HG03045 (cell line): ENCODE measurements around the gene KIAA0753.
A peak's percentile ranks its signal among the peaks of the same experiment; 100 is the strongest.

Source experiments
- ATAC-seq: cut with Tn5 transposase; IDR thresholded peaks from one replicate; pipeline ENCODE4 v1.9.1; 2021; ENCODE audit warnings: mild to moderate bottlenecking, moderate library complexity; ENCODE audit not compliant: unreplicated experiment

KIAA0753 gene

GRCh38 chr17:6643451-6644125, 3.1 kb upstream of the KIAA0753 start:
- ATAC-seq = no peak

GRCh38 chr17:6642592-6642991, 2.1 kb upstream of the KIAA0753 start:
- ATAC-seq = no peak

- ATAC-seq = peak; percentile 16
Observed at GRCh38 chr17:6641247-6641863, 844 bp upstream of the KIAA0753 start.

- no peak for ATAC-seq
Observed at GRCh38 chr17:6639586-6640535, 650 bp downstream of the KIAA0753 start.

GRCh38 chr17:6639014-6639585, 1.4 kb downstream of the KIAA0753 start:
- ATAC-seq = no peak

- no peak for ATAC-seq
Observed at GRCh38 chr17:6638046-6638908, 2.2 kb downstream of the KIAA0753 start.

- ATAC-seq = no peak
Observed at GRCh38 chr17:6637458-6637840, 3.1 kb downstream of the KIAA0753 start.

- ATAC-seq = no peak
Observed at GRCh38 chr17:6636616-6637457, 3.7 kb downstream of the KIAA0753 start.

- no peak for ATAC-seq
Observed at GRCh38 chr17:6636105-6636504, 4.4 kb downstream of the KIAA0753 start.

- ATAC-seq = no peak
Observed at GRCh38 chr17:6633263-6633662, 7.2 kb downstream of the KIAA0753 start.

GRCh38 chr17:6632530-6632929, 8.0 kb downstream of the KIAA0753 start:
- ATAC-seq = no peak

- ATAC-seq = no peak
Observed at GRCh38 chr17:6630390-6630789, 10.1 kb downstream of the KIAA0753 start.

- no peak for ATAC-seq
Observed at GRCh38 chr17:6627019-6627418, 13.5 kb downstream of the KIAA0753 start.

GRCh38 chr17:6626616-6627015, 13.9 kb downstream of the KIAA0753 start:
- no peak for ATAC-seq

GRCh38 chr17:6623941-6624340, 16.6 kb downstream of the KIAA0753 start:
- ATAC-seq = no peak

GRCh38 chr17:6611231-6611630, 29.3 kb downstream of the KIAA0753 start:
- no peak for ATAC-seq

- ATAC-seq = no peak
Observed at GRCh38 chr17:6610011-6610410, 30.5 kb downstream of the KIAA0753 start.

- no peak for ATAC-seq
Observed at GRCh38 chr17:6608321-6608720, 32.2 kb downstream of the KIAA0753 start.

GRCh38 chr17:6605142-6605541, 35.4 kb downstream of the KIAA0753 start:
- ATAC-seq = no peak
